Body of pancreas (tissue), 4 donors: Measurements from ENCODE around the gene CALML3. TPM values are rescaled to one million over a fixed set of nuclear protein-coding genes. Genes with fewer than 3 reads are reported as not detected.

ENCODE experiments used
- ATAC-seq: fragments of 150-250 bp; one replicate; pipeline ENCODE4 v1.9.1; 2016
- DNase-seq, 4 donors: peaks; one replicate each; pipeline ENCODE4 v3.0.0-alpha.2; 2019
- H3K27ac ChIP-seq, 4 donors: fragments of 200-600 bp; sonication (generic); 1 replicate in 3 of 4; 2 replicates in 1 of 4; pipeline versions ENCODE4 v1.5.1 to v1.6.1; 2016 to 2019; ENCODE audit warnings: mild to moderate bottlenecking in 1 of 4, mixed read lengths in 1 of 4, moderate library complexity in 1 of 4
- H3K27me3 ChIP-seq, 2 donors: fragments of 200-600 bp; sonication (generic); one replicate each; pipeline ENCODE4 v1.6.0; 2016; ENCODE audit warnings: mild to moderate bottlenecking in 1 of 2
- H3K36me3 ChIP-seq, 2 donors: fragments of 200-600 bp; sonication (generic); replicated peaks in 1 of 2; 2 replicates each; pipeline ENCODE4 v1.5.1; 2016; ENCODE audit warnings: low read depth in 2 of 2; ENCODE audit not compliant: insufficient read depth in 1 of 2
- H3K4me1 ChIP-seq: fragments of 200-600 bp; sonication (generic); one replicate; pipeline ENCODE4 v1.6.0; 2016
- H3K4me3 ChIP-seq, 2 donors: fragments of 200-600 bp; sonication (generic); 1 replicate in 1 of 2; 2 replicates in 1 of 2; pipeline ENCODE4 v1.5.1; 2016 to 2019
- H3K9me3 ChIP-seq, 3 donors: fragments of 200-600 bp; sonication (generic); 1 replicate in 2 of 3; 2 replicates in 1 of 3; pipeline ENCODE4 v1.5.1; 2016
- CTCF ChIP-seq, 7 experiments: fragments of 450-650 bp in 4 of 7; fragments of 200-600 bp in 3 of 7; sonication (generic) in 3 of 7; IDR thresholded peaks; one replicate each; pipeline ENCODE4 v1.5.1; 2016 to 2019; ENCODE audit warnings: antibody characterized with exemption in 7 of 7
- POLR2A ChIP-seq, 3 donors: fragments of 450-650 bp; IDR thresholded peaks; one replicate each; pipeline ENCODE4 v1.6.1; 2016; ENCODE audit warnings: antibody characterized with exemption in 3 of 3, mild to moderate bottlenecking in 2 of 3
- WGBS, 2 donors: methylation state at CpG; one replicate each; pipeline ENCODE4 v1.1.5; 2017; 5-methylcytosine and 5-hydroxymethylcytosine counted together
- intact Hi-C: fragments of 100-400 bp; cut with DNase I; formaldehyde crosslinking; loops from one replicate; pipeline ENCODE4 v1.15.1; 2023
- total RNA-seq, 2 donors: library from RNA; depleted of rRNA; stranded (reverse); fragments of >200 nt; gene quantifications; one replicate each; pipeline ENCODE4 v1.1.0, GENCODE V29; 2016

CALML3 gene
- total RNA-seq, 2 donors from 2014 or later: not detected

GRCh38 chr10:5523796-5524574 lies 776 bp upstream of the CALML3 start:
- DNase-seq: peak in 1 of 4 donors; percentile 3
- Histone ChIP-seq H3K27me3 (no peaks in the 10 kb centered on the region), H3K36me3 (no peaks in the 10 kb centered on the region), H3K27ac (no peak overlapping the region), H3K4me3 (no peak overlapping the region), H3K9me3 (no peaks in the 10 kb centered on the region), H3K4me1 (no peaks in the 10 kb centered on the region)
- 80% methylated on average over 9 to 11 of the region's 11 CpGs for WGBS, 2 donors
- intact Hi-C loops: no loop called here
- TF ChIP-seq CTCF (IDR thresholded peaks at IDR 0.05) (no peak), POLR2A (IDR thresholded peaks at IDR 0.05) (no peak)
- ATAC-seq: no peak

GRCh38 chr10:5525561-5526341 lies 990 bp downstream of the CALML3 start:
- WGBS, 2 donors: 86% methylated on average over 27 to 34 of the region's 34 CpGs
- Histone ChIP-seq H3K9me3 (no peaks in the 10 kb centered on the region), H3K36me3 (no peaks in the 10 kb centered on the region), H3K27ac (no peak overlapping the region), H3K27me3 (no peaks in the 10 kb centered on the region), H3K4me1 (peaks cover 6% of the 10 kb centered on the region), H3K4me3 (no peak overlapping the region)
- intact Hi-C loops: no loop called here
- DNase-seq (peak in 1 of 4 donors; percentile 7), ATAC-seq (no peak)
- no peak for TF ChIP-seq POLR2A (IDR thresholded peaks at IDR 0.05)
- TF ChIP-seq CTCF (IDR thresholded peaks at IDR 0.05): no peak

- Histone ChIP-seq H3K27ac (no peak overlapping the region), H3K27me3 (no peaks in the 10 kb centered on the region), H3K9me3 (no peaks in the 10 kb centered on the region), H3K36me3 (no peaks in the 10 kb centered on the region), H3K4me3 (no peak overlapping the region), H3K4me1 (peaks cover 6% of the 10 kb centered on the region)
- intact Hi-C loops: no loop called here
- no peak for TF ChIP-seq POLR2A (IDR thresholded peaks at IDR 0.05)
- no peak for TF ChIP-seq CTCF (IDR thresholded peaks at IDR 0.05)
- 78 to 80% methylated on average over 8 of the region's 8 CpGs for WGBS, 2 donors
- ATAC-seq (no peak), DNase-seq (peak in 1 of 4 donors; percentile 7)
These were observed 2.0 kb downstream of the CALML3 start for GRCh38 chr10:5526691-5527331.

- Histone ChIP-seq H3K36me3 (no peaks in the 10 kb centered on the region), H3K9me3 (no peaks in the 10 kb centered on the region), H3K27me3 (no peaks in the 10 kb centered on the region), H3K4me3 (no peak overlapping the region), H3K27ac (no peak overlapping the region), H3K4me1 (peaks cover 6% of the 10 kb centered on the region)
- DNase-seq: peak in 1 of 4 donors; percentile 8
- 76 to 79% methylated on average over 8 to 9 of the region's 10 CpGs for WGBS, 2 donors
- TF ChIP-seq POLR2A (IDR thresholded peaks at IDR 0.05) (no peak), CTCF (IDR thresholded peaks at IDR 0.05) (no peak)
- ATAC-seq: no peak
- intact Hi-C loops: no loop called here
These were observed 2.8 kb downstream of the CALML3 start for GRCh38 chr10:5527332-5528200.
